HG03521 (cell line): ENCODE results near the gene JDP2.

Experiments
- ATAC-seq: cut with Tn5 transposase; IDR thresholded peaks from one replicate; pipeline ENCODE4 v1.9.1; 2021; ENCODE audit warnings: mild to moderate bottlenecking, moderate library complexity; ENCODE audit not compliant: unreplicated experiment

JDP2 gene

DNA sequence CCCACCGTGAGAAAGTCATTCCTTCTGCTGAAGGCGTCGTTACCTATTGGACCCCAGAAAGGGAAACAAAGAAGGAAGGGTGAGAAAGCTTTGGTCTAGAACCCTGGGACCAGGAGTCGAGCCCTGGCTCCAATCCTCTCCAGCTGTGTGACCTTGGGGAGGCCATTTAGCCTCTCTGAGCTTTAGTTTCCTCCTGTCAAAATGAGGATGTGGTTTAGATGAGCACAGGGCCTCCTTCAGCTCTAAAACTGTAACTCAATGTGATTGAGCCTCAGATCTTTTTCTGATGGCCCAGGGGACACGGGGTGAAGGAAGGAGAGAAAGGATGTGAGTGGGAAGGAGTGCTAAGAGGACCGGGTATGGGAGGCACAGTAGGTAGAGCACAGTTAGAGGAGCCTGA, 7.7 kb downstream of the JDP2 start:
- no peak for ATAC-seq

DNA sequence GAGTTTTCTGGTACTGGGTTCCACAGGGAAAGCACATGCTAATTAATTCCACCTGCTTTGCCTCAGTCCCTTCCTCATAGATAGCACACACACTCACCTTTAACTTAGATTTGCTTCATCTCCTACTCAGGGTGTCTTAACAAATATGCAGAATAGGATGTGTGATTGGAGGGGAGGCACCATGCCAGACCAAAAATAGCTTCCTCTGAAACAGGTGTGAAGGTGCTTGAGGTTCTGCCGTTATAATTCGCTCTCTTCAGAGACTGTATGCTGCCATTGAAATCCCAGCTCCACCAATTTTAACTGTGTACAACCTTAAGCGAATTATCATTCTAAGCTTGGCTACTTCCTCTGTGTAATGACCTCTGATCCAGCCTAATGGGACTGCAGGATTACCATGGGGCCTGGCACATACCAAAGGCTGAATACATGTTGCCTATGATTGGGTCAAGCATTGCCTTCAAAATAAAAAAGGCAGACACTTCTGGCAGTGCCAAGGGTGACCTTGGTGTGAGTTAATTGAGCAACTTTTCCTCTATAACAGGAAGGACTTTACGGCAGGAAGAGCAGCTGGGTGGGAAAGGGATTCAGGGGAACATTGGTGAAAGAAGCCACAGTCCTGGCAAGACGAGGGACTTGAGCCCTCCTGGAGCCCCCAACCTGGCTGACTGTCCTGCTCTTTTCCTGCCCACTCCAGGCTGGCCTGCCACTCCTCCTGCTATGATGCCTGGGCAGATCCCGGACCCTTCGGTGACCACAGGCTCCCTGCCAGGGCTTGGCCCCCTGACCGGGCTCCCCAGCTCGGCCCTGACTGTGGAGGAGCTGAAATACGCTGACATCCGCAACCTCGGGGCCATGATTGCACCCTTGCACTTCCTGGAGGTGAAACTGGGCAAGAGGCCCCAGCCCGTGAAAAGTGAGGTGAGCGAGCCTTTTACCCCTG, 9.7 kb downstream of the JDP2 start:
- no peak for ATAC-seq

DNA sequence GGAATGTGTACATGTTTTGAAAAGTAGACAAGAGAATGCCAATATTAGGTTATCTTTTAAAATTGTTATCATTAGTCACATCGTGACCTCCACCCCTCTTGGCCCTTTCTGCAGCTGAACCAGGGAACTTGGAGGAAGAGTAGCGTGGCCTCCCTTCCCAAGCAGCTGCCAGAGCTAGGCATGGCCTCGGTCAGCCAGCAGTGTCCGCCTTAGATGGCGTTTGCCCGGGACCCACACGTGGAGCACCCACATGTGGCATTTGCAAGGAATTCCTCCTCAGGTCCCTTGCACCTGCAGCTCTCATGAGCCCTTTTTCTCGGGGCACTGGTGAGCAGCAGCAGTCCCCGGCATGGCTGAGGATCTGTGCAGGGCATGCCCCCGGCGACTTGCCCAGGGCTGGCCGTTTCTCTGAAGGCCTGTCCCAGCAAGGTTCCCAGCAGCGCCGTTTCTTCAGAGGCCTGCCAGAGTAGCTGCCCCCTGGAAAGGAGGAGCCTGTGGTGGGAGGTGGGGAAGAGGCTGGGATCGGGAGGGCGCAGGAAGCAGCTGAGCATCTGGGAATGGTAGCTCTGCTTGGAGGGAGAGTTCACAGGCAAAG, 10.8 kb downstream of the JDP2 start:
- ATAC-seq: no peak

DNA sequence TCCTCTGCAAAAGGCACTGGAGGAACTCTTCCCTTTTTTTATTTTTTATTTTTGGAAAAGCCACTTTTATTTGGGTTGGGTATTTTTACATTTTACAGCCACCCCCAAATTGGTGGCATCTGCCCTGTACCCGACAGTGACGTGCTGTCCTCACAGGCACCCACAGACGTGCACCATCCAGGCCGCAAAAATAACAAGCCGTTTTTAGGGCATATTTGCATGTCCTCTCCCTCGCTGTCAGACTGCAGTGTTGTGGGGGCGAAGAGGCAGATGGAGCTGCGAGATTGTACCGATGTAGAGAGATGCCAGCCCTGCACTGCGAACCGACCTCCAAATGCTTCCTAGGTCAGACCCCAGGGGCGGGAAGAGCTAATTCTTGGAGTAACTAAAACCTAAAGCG, 12.2 kb downstream of the JDP2 start:
- no peak for ATAC-seq

DNA sequence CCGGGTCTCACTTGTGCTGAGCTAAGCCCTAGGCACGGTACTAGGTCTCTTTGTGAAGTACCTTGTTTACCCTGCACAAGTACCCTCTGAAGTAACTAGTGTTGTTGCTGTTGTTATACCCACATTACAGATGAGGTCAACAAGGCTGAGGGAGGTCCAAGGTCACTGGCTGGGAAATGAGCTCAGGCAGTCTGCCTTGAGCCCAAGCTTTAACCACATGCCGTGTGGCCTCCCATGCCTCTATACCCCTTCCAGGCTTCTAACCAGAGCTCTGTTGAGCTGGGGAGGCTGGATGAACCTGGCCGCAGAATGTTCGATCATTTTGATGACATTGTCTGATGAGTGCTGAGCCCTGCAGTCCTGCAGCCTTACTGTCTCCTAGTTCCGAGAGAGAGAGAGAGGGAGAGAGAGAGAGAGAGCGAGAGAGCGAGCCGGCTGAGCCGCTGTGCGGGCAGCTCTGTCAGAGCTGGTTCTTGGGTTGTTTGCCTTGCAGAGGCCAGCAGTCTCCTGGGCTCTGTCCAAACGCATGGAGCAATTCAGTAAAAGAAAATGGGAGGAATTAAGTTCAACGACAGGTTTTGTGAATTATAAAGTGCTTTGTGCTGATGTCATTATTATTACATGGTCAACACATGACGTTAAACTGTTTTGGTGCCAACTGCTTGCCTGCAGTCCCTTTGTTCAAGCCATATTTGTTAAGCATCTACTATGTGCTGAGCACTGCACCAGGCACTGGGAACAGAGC, 13.1 kb downstream of the JDP2 start:
- no peak for ATAC-seq

DNA sequence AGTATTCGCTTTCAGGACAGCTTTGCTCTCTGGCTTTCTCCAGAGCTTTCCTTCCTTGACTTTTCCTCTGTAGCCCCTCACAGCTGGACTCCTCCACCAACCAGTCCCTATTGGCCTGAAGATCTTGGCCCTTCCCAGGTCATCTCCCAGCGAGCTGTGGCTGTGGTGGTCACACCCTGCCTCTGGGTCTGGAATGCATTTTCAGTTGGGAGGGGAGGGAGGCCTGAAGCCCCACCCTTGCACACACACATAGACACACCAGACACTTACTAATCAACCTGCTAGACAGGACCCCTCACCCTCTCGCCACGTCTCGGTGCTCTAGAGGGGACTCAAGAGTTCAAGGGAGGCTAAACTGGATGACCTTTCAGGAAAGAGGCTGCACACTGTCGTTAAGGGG, 13.9 kb downstream of the JDP2 start:
- no peak for ATAC-seq

DNA sequence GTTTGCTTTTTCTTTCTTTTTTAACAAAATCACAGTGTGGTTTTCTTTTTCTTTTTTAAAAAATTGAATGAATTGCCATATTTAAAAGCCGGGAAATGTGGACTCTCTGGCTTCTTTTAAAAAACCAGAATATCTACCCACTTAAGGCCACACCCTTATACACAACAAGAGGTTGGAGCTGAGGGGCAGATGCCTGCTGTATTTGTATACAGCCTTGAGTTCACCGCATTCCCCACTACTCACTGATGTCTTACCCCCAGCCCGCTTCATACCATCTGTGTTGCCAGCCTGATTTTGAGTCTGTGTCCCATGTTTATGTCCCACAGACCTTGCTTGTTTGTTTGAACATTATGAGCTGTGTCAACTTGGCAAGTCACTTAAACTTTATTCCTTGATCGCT, 14.3 kb downstream of the JDP2 start:
- ATAC-seq: no peak

DNA sequence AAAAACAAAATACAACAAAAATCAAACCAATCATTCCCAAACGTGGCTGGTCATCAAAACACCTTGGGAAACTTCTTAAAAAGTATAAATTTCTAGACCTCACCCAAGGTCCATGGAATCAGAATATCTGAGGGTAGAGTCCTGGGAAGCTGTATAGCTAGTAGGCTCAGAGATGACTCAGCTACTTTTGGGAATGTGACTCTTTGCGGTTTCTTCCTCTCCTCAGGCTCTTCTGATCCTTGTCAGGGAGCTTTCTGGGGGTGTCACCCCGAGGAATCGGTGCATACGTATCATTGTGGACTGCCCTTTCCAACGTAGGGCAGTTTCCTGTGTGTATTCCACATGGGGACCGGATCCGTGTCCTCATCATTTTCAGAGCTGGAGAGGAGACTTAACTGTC, 14.8 kb downstream of the JDP2 start:
- ATAC-seq: no peak

DNA sequence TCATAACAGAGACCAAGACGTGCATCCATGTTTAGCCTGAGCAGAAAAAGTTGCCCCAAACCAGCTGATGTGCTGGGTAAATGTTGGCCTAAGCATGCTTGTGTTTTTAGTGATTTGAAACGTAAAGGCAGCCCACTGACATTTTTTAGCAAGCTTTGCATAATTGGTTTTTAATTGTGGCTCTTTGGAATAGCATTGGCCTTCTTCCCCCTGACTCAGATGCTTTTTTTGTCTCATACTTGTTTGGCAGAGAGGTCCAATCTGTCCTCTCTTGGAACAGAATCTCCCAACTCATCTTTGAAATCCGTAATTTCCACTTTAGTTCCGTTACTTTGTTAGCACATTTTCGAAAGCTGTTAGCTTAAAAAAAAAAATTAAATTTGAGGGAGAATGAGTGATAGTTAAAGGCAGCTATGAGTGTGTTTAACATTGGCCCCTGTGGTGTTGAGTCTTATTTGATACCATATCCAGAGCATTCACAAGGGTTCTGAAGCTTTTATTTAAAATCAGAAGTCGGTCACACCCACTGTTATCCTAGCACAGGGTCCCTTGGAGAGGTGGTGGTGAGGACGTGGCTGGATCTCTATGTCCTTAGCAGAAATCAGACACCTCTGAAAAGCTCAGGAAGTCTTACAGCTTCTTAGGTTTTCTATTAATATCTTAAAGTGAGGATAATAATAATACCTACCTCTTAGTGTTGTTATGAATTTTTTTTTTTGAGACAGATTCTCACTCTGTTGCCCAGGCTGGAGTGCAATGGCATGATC, 15.6 kb downstream of the JDP2 start:
- no peak for ATAC-seq

DNA sequence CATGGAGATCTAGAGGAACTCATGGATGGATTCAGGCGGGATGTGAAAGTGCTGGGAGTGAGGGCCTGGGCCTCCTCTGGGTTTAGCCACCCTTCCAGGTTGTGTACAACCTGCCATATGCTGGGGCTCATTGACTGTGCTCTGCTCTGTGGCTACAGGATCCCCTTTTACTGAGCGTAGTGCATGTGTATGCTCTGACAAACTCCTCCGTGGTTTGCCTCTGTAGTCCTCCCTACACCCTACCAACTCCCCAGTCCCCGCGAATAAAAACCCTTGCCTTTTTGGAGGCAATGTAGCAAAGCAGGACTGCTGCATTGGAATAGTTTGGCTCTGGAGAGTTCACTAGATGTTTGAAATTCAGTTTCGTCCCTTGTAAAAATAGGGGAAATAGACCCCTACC, 17.4 kb downstream of the JDP2 start:
- ATAC-seq: no peak

DNA sequence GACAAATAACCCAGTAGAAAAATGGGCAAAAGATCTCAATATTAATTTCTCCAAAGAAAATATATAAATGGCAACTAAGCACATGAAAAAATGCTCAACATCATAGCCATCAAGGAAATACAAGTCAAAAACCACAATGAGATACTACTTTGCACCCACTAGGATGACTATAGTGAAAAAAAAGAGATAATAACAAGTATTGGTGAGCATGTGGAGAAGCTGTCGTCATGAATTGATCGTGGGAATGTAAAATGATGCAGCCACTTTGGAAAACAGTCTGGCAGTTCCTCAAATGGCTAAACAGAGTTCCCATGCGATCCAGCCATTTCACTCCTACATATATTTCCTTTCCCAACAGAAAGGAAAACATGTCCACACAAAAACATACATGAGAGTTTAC, 18.1 kb downstream of the JDP2 start:
- ATAC-seq: no peak

DNA sequence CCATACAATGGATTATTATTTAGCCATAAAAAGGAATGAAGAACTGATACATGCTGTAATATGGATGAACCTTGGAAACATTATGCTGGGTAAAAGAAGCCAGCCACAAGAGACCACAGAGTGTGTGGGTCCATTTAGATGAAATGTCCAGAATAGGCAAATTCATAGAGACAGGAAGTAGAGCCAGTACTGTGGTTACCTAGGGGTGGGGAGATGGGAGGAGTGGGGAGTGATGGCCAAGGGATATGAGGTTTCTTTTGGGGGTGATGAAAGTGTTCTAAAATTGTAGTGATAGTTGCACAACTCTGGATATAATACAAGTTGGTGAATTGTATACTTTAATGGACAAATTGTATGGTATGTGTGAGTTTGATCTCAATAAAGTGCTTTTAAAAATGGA, 18.6 kb downstream of the JDP2 start:
- no peak for ATAC-seq

DNA sequence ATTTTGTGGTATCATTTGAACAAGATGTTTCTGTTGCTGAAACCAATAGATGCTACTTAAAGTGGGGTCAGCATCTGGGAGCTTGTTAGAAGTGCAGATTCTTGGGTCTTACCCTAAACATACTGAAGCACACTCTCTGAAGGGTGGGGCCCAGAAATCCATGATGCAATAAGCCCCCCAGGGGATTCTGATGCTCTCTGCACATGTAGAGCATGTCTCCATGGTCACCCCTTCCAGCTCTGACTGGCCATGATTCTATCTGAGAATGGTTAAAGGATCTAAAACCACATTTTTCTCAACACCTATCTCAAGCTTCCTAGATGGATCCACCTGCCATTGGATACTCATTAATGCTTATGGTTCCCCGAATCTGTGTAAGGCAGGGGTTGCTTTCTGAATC, 20.4 kb downstream of the JDP2 start:
- no peak for ATAC-seq

DNA sequence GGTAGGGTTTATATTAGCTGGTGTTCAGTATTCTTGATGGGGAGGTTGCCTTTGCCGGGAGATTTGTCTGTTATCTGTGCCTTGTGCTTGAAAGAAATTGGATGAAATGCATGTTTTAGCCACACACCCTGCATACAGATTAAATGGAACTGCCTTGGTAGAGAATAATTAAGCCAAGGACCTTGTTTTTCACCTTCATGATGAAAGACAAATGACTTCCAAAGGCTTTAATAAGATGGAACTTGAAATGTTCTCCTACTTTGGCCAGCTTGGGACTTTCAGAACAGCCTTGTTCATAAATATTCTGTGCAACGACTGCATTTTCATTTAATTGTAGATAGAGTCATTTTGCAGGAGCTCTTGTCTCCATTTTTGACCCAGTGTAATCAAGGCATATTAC, 21.2 kb downstream of the JDP2 start:
- ATAC-seq: no peak

DNA sequence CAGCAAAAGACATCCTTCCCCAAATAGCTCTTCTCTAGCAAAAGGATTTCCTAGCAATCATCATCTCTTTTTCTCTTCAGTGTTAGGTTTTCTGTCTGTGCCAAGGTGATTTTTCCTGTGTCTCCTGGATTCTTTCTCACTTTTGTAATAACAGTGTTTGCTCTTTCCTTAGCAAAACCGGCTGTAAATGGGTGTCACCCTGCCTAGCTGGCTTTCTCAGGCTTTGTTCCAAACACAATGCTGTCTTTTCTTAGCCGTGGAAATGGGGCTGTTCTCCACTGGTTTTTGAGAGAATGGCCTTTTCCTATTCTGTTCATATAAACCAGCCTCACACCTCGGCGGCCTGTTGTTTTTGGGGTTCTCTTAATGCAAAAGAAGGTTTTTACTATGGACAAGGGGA, 21.9 kb downstream of the JDP2 start:
- no peak for ATAC-seq

DNA sequence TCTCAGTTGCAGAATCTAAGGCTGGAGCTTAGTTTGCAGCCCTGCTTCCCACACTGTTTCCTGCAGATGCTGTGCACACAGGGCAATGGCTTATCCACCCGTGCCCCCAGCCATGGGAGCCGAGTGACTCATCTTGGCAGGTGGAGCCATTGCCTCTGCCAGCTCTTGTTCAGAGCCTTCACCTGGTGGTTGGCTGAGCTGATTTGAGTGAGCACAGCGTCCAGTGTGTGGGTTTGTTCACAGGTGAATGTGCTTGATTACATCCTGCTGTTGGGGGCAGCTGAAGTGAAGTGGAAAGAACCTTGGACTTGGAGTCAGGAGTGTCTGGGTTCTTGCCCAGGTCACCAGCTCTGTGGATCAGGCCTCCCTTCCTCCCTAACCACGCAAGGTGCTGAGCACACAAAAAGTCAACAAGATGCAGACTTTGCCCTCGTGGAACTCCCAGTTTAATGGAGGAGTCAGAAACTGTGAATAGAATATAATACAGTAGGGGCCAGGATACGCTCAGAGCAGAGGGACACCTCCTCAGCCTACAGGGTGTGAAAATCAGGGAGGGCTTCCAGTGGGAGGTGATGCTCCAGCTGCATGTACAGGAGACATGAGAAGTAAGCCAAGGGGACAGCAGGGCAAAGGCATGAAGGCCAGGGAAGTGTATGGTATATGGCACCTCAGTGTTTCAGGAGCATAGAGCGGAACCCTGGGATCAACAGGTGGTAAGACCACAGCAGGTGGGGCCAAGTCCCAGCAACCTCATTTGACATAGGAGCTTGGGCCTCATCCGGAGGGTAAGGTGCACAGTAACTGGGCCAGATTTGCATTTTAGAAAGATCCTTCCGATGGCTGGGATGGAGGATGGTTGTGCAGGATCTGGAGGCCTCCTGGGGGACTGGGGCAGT, 22.8 kb downstream of the JDP2 start:
- ATAC-seq: no peak

DNA sequence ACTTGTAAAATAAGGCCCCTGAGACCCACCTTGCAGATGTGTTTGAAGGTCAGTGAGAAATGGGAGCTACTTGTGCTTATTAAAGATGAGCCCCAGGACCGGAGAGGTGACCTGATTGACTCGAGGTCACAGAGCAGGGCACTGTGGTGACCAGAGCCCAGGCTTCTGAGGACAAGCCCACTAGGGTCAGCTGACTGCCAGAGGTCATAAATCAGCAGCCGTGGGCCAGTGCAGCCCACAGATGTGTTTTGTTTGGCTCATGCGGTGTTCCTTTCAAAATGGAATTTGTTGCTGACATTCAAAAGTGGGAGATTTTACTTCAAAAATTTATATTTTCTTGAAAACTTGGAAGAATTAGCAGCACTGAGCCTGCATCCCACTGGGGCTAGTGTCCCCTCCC, 24.5 kb downstream of the JDP2 start:
- ATAC-seq: no peak

DNA sequence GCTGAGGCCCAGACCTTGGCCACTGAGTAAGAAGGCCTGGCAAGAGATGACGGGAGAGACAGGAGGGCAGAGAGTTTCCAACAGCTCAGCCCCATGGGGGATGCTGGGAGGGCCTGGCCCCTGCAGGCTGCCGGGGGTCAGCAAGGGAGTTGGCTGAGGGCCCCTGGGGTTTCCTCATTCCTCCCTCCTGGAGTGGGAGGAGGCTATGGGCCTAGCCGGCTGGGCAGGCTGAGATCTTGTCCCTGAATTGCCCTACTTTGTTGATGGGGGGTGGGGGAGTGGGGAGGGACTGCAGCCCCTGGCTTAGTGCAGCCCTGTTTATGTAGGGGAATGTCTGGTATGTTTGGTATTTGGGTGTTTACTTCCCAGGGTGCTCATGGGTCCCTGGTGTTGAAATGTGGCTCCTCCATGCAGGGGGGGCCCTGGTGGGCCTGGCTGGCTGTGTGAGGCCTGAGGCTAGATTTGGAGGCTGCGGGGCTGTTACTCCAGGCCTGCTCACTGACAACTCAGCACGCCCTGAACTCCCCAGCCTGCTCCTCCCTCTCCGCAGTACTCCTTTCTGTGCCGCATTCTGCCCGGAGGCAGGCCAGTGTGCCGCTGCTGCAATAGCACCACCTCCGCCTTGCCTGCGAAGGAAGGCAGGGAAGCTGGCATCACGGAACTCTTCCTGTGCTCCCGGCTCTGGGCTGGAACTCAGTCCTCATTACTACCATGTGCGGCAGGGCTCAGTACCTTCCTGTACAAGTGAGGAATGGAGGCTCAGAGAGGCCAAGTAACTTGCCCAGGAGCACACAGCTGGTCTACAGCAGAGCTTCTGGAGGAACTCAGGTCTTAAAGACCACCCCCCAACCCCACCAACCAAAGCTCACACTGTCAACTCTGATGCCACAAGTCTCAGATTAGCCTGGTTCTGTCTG, 25.3 kb downstream of the JDP2 start:
- no peak for ATAC-seq

DNA sequence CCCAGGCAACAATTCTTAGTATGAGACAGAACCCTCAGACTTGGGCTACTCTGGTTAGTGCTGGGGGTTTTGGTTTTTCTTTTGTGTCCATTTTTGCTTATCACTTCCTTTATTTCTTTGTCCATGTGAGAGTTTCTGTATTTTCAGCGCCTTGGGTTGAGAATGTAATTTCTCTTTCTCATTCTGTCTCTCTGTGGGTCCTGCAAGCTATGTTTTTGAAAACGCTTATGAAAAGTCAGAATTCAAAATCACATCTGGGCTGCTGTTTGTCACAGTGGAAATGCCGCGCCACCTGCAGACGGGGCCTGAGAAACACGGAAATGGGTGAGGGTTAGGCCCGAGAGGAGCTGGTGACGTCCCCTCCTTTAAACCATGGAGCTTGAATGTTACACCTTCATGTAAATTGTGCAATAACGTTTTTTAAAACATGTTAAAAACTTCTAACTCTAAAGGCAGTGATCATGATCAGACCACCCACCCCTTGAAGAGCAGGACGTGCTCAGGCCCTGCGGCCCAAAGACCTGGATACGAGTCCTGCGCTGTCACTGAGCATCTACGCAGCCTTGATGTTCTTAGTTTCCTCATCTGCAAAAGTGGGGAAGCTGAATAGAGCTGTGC, 26.1 kb downstream of the JDP2 start:
- peak; percentile 59 for ATAC-seq
